Measurements from ENCODE around the gene TMEM203. TPM values are rescaled to one million over a fixed set of nuclear protein-coding genes. Genes with fewer than 3 reads are reported as not detected.
A peak's percentile ranks its signal among the peaks of the same experiment; 100 is the strongest.

Gene TMEM203
- total RNA-seq, 4 donors from 2014 or later: 11.6 to 33.5 (median 27.6) TPM

DNA sequence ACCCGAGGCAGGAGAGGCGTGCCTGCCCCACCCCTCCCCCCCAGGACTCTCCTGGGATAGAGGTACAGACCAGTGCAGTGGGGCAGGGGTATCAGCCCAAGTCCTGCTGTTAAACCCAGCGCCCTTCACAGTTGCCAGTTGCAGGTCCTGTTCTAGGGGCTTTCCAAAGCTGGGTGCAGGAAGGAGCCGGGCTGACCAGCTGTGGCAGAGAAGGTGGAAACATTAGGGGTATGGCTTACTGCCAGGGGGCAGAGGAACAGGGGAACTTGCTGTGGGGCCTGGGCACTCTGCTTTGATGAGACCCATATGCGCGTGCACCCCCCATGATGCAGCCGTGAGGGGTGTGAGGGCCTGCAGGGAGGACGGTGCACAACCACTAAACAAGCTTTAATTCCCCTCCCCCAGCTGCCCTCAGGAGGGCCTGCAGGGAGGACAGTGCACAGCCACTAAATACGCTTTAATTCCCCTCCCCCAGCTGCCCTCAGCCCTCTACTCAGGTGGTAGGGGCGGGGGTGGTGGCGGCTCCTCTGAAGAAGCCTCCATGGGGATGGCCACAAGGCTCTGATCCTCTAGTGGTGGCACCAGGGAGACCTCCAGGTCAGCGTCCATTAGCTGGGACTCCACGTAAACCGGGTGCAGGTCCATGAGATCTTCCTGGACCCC is 34.8 kb downstream of the TMEM203 start:
- no peak for TF ChIP-seq POLR2A (IDR thresholded peaks at IDR 0.05)
- no peak for TF ChIP-seq CTCF (IDR thresholded peaks at IDR 0.05)
- Histone ChIP-seq H3K9me3 (peaks cover 0 to 3% (median 0%) of the 10 kb centered on the region in 4 donors), H3K36me3 (no peaks in the 10 kb centered on the region), H3K27me3 (peaks cover 0 to 54% of the 10 kb centered on the region in 2 donors), H3K4me1 (peaks cover 6 to 41% (median 18%) of the 10 kb centered on the region in 4 donors), H3K27ac (peak overlapping the region in 1 of 4 donors; percentile 49), H3K4me3 (no peak overlapping the region)
- no peak for DNase-seq

DNA sequence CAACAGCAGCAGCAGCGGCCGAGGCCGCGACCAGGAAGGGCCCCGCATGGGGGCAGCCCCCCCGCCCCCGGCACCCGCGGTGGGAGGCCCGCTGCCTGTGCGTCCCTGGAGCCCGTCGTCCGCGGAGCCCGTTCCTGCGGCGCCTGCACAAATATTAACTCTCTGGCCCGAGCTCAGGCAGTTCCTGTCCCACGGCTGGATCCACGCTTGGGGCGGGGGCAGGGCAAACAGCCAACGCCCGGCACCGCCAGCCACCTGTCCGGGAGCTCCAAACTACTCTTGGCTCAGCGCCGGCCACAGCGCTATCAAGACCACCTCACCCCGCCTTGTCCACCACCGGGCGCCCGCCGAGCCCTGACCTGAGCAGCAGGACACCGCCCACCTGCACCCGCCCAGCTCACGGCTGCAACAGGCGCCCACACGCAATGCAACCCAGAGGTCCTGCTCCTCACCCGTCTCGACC is 35.5 kb downstream of the TMEM203 start, which contains the start of gene LRRC26:
LRRC26 (minus strand) TSS at position 156 of the 463 bp plus-strand sequence; CDS start at position 48, 108 bp downstream.
- H3K36me3 ChIP-seq: no peaks in the 10 kb centered on the region
- peak in 1 of 3 donors; percentile 74 for DNase-seq
- peak within 1 kb of the TSS; percentile 8 to 58 (median 48) for H3K4me3 ChIP-seq
- peaks cover 0 to 59% of the 10 kb centered on the region in 2 donors for H3K27me3 ChIP-seq
- H3K9me3 ChIP-seq: peaks cover 0 to 3% (median 0%) of the 10 kb centered on the region in 4 donors
- peak within 1 kb of the TSS in 2 of 4 donors; percentile 14 to 35 for H3K27ac ChIP-seq
- TF ChIP-seq POLR2A (IDR thresholded peaks at IDR 0.05) (no peak), CTCF (IDR thresholded peaks at IDR 0.05) (no peak)
- H3K4me1 ChIP-seq: peaks cover 6 to 35% (median 18%) of the 10 kb centered on the region in 4 donors

GRCh38 chr9:137168904-137169856 is 36.3 kb downstream of the TMEM203 start:
- H3K4me3 ChIP-seq: peak overlapping the region; percentile 8 to 58 (median 48)
- H3K9me3 ChIP-seq: peaks cover 0 to 3% (median 0%) of the 10 kb centered on the region in 4 donors
- H3K36me3 ChIP-seq: no peaks in the 10 kb centered on the region
- DNase-seq: peak in 1 of 3 donors; percentile 74
- peaks cover 6 to 33% (median 18%) of the 10 kb centered on the region in 4 donors for H3K4me1 ChIP-seq
- peaks cover 0 to 65% of the 10 kb centered on the region in 2 donors for H3K27me3 ChIP-seq
- H3K27ac ChIP-seq: peak overlapping the region in 2 of 4 donors; percentile 14 to 35
- TF ChIP-seq POLR2A (IDR thresholded peaks at IDR 0.05) (no peak), CTCF (IDR thresholded peaks at IDR 0.05) (peak in 1 of 6 experiments; percentile 15)

DNA sequence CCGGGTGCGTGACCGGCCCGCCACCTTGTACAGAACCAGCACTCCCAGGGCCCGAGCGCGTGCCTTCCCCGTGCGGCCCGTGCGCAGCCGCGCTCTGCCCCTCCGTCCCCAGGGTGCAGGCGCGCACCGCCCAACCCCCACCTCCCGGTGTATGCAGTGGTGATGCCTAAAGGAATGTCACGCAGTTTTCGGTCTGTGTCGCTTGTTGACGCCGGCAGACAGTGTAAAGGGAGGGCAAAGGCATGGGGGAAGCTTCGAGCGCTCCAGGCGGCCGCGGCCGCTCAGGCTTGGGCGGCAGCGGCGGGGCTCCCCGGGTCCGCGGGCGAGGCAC is 36.9 kb downstream of the TMEM203 start:
- no peak for TF ChIP-seq POLR2A (IDR thresholded peaks at IDR 0.05)
- TF ChIP-seq CTCF (IDR thresholded peaks at IDR 0.05): no peak
- DNase-seq: peak in 1 of 3 donors; percentile 63
- Histone ChIP-seq H3K4me3 (peak overlapping the region; percentile 2 to 58 (median 48)), H3K9me3 (peaks cover 0 to 3% (median 0%) of the 10 kb centered on the region in 4 donors), H3K27ac (peak overlapping the region in 1 of 4 donors; percentile 35), H3K36me3 (no peaks in the 10 kb centered on the region), H3K27me3 (peaks cover 0 to 70% of the 10 kb centered on the region in 2 donors), H3K4me1 (peaks cover 6 to 34% (median 18%) of the 10 kb centered on the region in 4 donors)
